ENCODE measurements around the gene NIN. TPM values are rescaled to one million over a fixed set of nuclear protein-coding genes. Genes with fewer than 3 reads are reported as not detected.

The NIN gene
- total RNA-seq, 3 donors from 2014 or later (not counting 1 experiment from before 2014, with no cell fraction given): 90.8 to 127 (median 118) TPM

- Histone ChIP-seq H3K9me3 (ENCODE audit: control insufficient read depth, insufficient read depth, low read length) (no peaks in the 10 kb centered on the region), H3K36me3 (ENCODE audit: control insufficient read depth, insufficient read depth, low read length) (peaks cover 75% of the 10 kb centered on the region), H3K27me3 (ENCODE audit: control insufficient read depth, insufficient read depth, low read length) (no peaks in the 10 kb centered on the region), H3K4me1 (ENCODE audit: control insufficient read depth, insufficient read depth, low read length) (no peaks in the 10 kb centered on the region), H3K4me3 (ENCODE audit: low read length) (no peak overlapping the region), H3K27ac (ENCODE audit: low read length) (no peak overlapping the region)
- Mint-ChIP-seq H3K9me3 (no peaks in the 10 kb centered on the region), H3K27me3 (ENCODE audit: low read depth in 2 of 2) (no peaks in the 10 kb centered on the region), H3K36me3 (peaks cover 30% of the 10 kb centered on the region), H3K4me1 (no peaks in the 10 kb centered on the region), H3K4me3 (no peak overlapping the region), H3K27ac (no peak overlapping the region)
- intact Hi-C loops (cut with micrococcal nuclease): no loop called here
- 95% methylated on average over 3 of the region's 3 CpGs for WGBS (ENCODE audit: insufficient coverage)
- TF ChIP-seq CTCF (IDR thresholded peaks at IDR 0.05): no peak
- no peak for ATAC-seq
- no peak for DNase-seq
Measured at GRCh38 chr14:50768680-50769079, 62.3 kb downstream of the NIN start.

- no peak overlapping the region for H3K4me3 Mint-ChIP-seq
- H3K27ac Mint-ChIP-seq: no peak overlapping the region
- intact Hi-C loops (cut with micrococcal nuclease): no loop called here
- 97% methylated on average over 5 of the region's 6 CpGs for WGBS (ENCODE audit: insufficient coverage)
- H3K4me1 Mint-ChIP-seq: no peaks in the 10 kb centered on the region
- Histone ChIP-seq H3K27me3 (ENCODE audit: control insufficient read depth, insufficient read depth, low read length) (no peaks in the 10 kb centered on the region), H3K9me3 (ENCODE audit: control insufficient read depth, insufficient read depth, low read length) (no peaks in the 10 kb centered on the region), H3K4me1 (ENCODE audit: control insufficient read depth, insufficient read depth, low read length) (no peaks in the 10 kb centered on the region), H3K36me3 (ENCODE audit: control insufficient read depth, insufficient read depth, low read length) (peaks cover 82% of the 10 kb centered on the region), H3K4me3 (ENCODE audit: low read length) (no peak overlapping the region), H3K27ac (ENCODE audit: low read length) (no peak overlapping the region)
- no peaks in the 10 kb centered on the region for H3K9me3 Mint-ChIP-seq
- ATAC-seq (no peak), DNase-seq (no peak)
- H3K27me3 Mint-ChIP-seq (ENCODE audit: low read depth in 2 of 2): no peaks in the 10 kb centered on the region
- H3K36me3 Mint-ChIP-seq: peaks cover 39% of the 10 kb centered on the region
- no peak for TF ChIP-seq CTCF (IDR thresholded peaks at IDR 0.05)
Measured at GRCh38 chr14:50766338-50766886, 64.5 kb downstream of the NIN start.

DNA sequence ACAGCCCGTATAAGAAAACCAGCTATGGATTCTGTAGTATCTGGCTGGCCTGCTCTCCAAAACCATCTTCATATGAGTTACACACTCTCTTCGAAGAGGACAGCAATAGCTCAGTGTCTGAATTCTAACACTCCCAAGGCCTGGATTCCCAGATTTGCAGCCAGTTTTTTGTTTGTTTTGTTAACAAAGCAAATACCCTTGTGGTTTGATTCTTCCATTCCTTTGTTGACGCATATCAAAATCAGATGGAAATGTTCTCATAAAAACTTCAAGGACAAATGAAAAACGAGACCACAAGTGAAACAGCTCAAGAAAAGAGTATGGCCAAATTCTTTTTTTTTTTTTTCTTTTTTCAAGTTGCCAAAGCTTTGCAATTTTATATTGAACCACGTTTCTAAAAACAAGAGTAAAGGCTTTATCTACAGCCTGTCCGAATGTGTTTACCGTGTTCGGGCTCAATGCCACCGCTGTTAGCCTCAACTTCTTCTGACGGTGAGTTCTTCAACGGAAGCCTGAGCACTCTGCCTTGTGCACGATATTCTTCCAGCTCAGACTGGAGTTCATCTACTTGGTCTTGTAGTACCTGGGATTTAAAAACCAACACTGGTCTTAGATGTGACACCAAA is 67.5 kb downstream of the NIN start:
- Mint-ChIP-seq H3K36me3 (peaks cover 43% of the 10 kb centered on the region), H3K4me1 (no peaks in the 10 kb centered on the region), H3K9me3 (no peaks in the 10 kb centered on the region), H3K27ac (peak overlapping the region in 1 of 2 donors; percentile 9), H3K27me3 (ENCODE audit: low read depth in 2 of 2) (no peaks in the 10 kb centered on the region), H3K4me3 (no peak overlapping the region)
- no peak for TF ChIP-seq CTCF (IDR thresholded peaks at IDR 0.05)
- intact Hi-C loops (cut with micrococcal nuclease): no loop called here
- no peaks in the 10 kb centered on the region for H3K27me3 ChIP-seq (ENCODE audit: control insufficient read depth, insufficient read depth, low read length)
- no peak overlapping the region for H3K4me3 ChIP-seq (ENCODE audit: low read length)
- H3K36me3 ChIP-seq (ENCODE audit: control insufficient read depth, insufficient read depth, low read length): peaks cover 80% of the 10 kb centered on the region
- no peaks in the 10 kb centered on the region for H3K4me1 ChIP-seq (ENCODE audit: control insufficient read depth, insufficient read depth, low read length)
- no peak for DNase-seq
- H3K9me3 ChIP-seq (ENCODE audit: control insufficient read depth, insufficient read depth, low read length): no peaks in the 10 kb centered on the region
- ATAC-seq: no peak
- H3K27ac ChIP-seq (ENCODE audit: low read length): no peak overlapping the region
- WGBS (ENCODE audit: insufficient coverage): 98% methylated on average over 12 of the region's 12 CpGs

GRCh38 chr14:50762931-50763300 is 68.0 kb downstream of the NIN start:
- H3K4me1 Mint-ChIP-seq: no peaks in the 10 kb centered on the region
- Histone ChIP-seq H3K36me3 (ENCODE audit: control insufficient read depth, insufficient read depth, low read length) (peaks cover 81% of the 10 kb centered on the region), H3K27me3 (ENCODE audit: control insufficient read depth, insufficient read depth, low read length) (no peaks in the 10 kb centered on the region), H3K27ac (ENCODE audit: low read length) (no peak overlapping the region), H3K9me3 (ENCODE audit: control insufficient read depth, insufficient read depth, low read length) (no peaks in the 10 kb centered on the region), H3K4me3 (ENCODE audit: low read length) (no peak overlapping the region), H3K4me1 (ENCODE audit: control insufficient read depth, insufficient read depth, low read length) (no peaks in the 10 kb centered on the region)
- H3K27me3 Mint-ChIP-seq (ENCODE audit: low read depth in 2 of 2): no peaks in the 10 kb centered on the region
- DNase-seq (no peak), ATAC-seq (no peak)
- no peaks in the 10 kb centered on the region for H3K9me3 Mint-ChIP-seq
- 92% methylated on average over 2 of the region's 3 CpGs for WGBS (ENCODE audit: insufficient coverage)
- no peak for TF ChIP-seq CTCF (IDR thresholded peaks at IDR 0.05)
- H3K27ac Mint-ChIP-seq: peak overlapping the region in 1 of 2 donors; percentile 9
- H3K4me3 Mint-ChIP-seq: no peak overlapping the region
- peaks cover 43% of the 10 kb centered on the region for H3K36me3 Mint-ChIP-seq
- intact Hi-C loops (cut with micrococcal nuclease): no loop called here
